Sciatic nerve (tissue), 2 donors: ENCODE results near the gene PSAP. TPM values are rescaled to one million over a fixed set of nuclear protein-coding genes. Genes with fewer than 3 reads are reported as not detected.

Source experiments
- ATAC-seq: fragments of 200-7000 bp; cut with Tn5 transposase; one replicate; pipeline ENCODE4 v1.9.1; 2020; ENCODE audit warnings: mild to moderate bottlenecking, moderate library complexity
- DNase-seq: peaks from one replicate; pipeline ENCODE4 v3.0.0-alpha.2; 2020; ENCODE audit warnings: low spot score
- intact Hi-C: fragments of 100-400 bp; cut with DNase I; formaldehyde crosslinking; loops from one replicate; pipeline ENCODE4 v1.14.2; 2022
- total RNA-seq: library from RNA; stranded (reverse); fragmentation: NEBNext Ultra II Directional; extraction: Animal tissue kit (Norgen Biotek cat#: 25700); gene quantifications from one replicate; pipeline ENCODE4 v1.2.1, GENCODE V29; 2021
- donor health status: DM: no; HTN: no; CAD: no.
- donor health status: DM: no; HTN: no; CAD: no.

The PSAP gene
- total RNA-seq, 1 donor from 2014 or later, result 920 TPM

DNA sequence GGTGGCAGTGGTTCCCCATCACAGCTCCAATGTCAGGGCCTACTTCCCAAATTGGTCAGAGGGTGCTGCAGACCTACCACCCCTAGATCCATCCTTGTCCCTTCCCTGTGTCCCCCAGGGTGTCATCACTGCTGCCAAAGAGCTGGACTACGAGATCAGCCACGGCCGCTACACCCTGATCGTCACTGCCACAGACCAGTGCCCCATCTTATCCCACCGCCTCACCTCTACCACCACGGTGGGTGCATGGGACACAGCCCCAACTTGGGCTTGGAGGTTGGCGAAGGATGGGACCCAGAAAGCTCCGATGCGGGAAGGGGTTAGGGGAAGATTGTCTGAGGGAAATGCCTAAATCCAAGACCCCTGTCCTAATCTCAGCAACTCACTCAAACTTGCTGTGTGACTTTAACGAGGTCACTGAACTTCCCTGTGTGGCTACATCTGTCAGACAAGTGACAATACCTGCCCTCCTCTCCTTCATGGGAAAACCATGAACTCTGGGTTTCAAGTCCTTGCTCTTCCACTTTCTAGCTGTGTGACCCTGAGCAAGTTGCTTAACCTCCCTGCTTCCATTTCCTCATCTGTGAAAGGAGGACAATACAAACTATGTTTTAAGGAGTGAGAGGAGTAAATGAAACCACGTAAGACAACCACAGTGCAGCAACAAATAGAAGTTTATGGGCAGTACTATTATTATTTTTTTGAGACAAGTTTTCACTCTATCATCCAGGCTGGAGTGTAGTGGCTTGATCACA lies 72.8 kb downstream of the PSAP start:
- ATAC-seq (no peak), DNase-seq (peak; percentile 45)
- intact Hi-C loops, result no loop called here

- intact Hi-C loops, result no loop called here
- DNase-seq (peak; percentile 50), ATAC-seq (no peak)
Observed at GRCh38 chr10:71777213-71777985, 73.7 kb downstream of the PSAP start.

DNA sequence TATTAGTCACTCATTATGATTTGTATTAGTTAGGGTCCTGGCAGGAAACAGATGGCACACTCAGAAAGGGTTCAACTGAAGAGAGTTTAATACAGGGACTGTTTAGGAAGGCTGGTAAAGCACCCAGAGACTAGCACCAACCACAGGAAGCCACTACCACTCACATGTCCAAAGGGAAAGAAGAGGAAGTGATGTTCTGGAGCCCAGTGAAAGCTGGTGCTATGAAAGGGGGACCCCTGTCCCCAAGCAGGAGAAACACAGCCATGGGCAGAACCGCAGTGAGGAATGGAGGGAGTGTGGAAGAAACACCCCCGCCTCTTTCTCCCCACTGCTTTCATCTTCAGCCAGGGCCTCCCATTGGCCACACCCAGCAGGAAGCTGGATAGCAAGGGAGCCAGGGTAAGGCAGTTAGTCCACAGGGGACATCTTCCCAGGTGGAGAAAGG lies 74.5 kb downstream of the PSAP start:
- no peak for ATAC-seq
- intact Hi-C loops, result no loop called here
- no peak for DNase-seq

GRCh38 chr10:71774916-71775702 lies 75.9 kb downstream of the PSAP start:
- intact Hi-C loops, result loop anchor here (5.0 kb wide), 1 partner anchor 58 kb away; the partner anchor contains the start of gene C10orf105
- no peak for ATAC-seq
- DNase-seq, result peak; percentile 66

- peak; percentile 83 for ATAC-seq
- DNase-seq, result peak; percentile 95
- intact Hi-C loops, result loop anchor here (5.0 kb wide), 1 partner anchor 56 kb away; the partner anchor contains the start of gene C10orf105
Observed at GRCh38 chr10:71773221-71773971, 77.7 kb downstream of the PSAP start, which contains the start of gene VSIR. TSS of gene VSIR (minus strand) at chr10:71773520. CDS start at chr10:71773439, 81 bp downstream.

- intact Hi-C loops, result loop anchor here (5.0 kb wide), 1 partner anchor 56 kb away; the partner anchor contains the start of gene C10orf105
- DNase-seq (no peak), ATAC-seq (peak; percentile 4)
Observed at GRCh38 chr10:71772832-71773220, 78.2 kb downstream of the PSAP start.

GRCh38 chr10:71771821-71772617 lies 79.0 kb downstream of the PSAP start:
- ATAC-seq, result peak; percentile 71
- intact Hi-C loops, result loop anchor here (5.0 kb wide), 1 partner anchor 55 kb away; the partner anchor contains the start of gene C10orf105

DNA sequence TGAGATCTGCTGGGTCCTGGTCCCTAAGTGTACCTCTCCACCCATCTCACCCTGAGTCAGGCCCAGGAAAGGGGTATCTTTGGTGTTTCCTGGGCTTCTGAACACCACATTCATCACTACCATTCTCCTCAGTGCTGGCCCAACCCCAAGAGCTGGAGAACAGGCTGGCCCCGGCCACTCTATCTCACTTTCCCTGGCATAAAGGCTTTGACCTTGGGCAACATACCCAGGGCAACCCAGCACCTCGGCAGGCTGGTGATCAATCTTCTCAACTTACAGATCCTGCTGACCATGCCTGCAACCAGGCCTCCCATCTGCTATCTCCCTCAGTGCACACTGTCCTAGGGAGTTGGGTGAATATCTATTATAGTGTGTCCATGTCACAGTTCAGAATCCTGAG lies 79.8 kb downstream of the PSAP start:
- ATAC-seq (no peak), DNase-seq (no peak)
- intact Hi-C loops, result loop anchor here (5.0 kb wide), 1 partner anchor 54 kb away; the partner anchor contains the start of gene C10orf105

More at GRCh38 chr10:71771821-71772617, 79.0 kb downstream of the PSAP start:
- peak; percentile 82 for DNase-seq

DNA sequence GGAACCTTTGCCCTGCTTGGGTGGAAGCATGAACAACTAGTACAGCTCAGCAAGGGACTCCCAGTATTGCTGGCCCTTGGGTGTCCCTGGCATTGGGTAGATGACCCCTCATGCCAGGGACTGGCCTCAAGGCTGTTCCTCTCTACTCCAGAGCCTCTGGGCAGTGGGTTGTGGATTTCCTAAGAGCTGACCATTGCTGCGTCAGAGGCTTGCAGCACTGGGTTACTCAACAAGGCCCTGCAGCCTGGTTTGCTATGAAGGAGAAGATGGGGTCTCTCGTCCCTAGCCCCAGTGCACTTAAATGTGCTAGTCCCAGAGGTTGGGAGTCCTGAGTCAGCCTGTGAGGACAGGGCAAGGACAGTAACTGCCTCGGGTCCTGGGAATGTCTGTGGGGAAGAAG lies 80.3 kb downstream of the PSAP start:
- intact Hi-C loops, result loop anchor here (5.0 kb wide), 1 partner anchor 53 kb away; the partner anchor contains the start of gene C10orf105
- no peak for ATAC-seq
- no peak for DNase-seq

DNA sequence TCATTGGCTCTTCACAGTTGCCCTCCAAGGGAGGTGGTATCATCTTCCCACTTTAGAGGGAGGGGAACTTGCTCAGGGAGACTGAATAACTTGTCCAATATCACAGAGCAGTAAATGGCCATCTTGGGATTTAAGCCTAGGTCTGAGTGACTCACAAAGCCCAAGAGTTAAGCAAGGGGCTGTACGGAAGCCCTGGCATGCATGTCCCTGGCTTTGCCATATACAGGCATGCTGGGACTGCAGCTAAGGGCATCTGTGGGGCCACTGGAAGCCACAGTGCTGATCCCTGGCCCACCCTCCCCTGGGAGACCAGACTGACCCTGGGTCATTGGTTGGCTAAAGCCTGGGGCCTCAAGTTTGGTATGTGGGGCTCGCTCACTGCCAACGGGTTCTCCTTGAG lies 80.8 kb downstream of the PSAP start:
- ATAC-seq, result no peak
- DNase-seq, result no peak
- intact Hi-C loops, result loop anchor here (5.0 kb wide), 1 partner anchor 53 kb away; the partner anchor contains the start of gene C10orf105

- no peak for ATAC-seq
- intact Hi-C loops, result no loop called here
Observed at GRCh38 chr10:71769279-71769823, 81.7 kb downstream of the PSAP start.

DNA sequence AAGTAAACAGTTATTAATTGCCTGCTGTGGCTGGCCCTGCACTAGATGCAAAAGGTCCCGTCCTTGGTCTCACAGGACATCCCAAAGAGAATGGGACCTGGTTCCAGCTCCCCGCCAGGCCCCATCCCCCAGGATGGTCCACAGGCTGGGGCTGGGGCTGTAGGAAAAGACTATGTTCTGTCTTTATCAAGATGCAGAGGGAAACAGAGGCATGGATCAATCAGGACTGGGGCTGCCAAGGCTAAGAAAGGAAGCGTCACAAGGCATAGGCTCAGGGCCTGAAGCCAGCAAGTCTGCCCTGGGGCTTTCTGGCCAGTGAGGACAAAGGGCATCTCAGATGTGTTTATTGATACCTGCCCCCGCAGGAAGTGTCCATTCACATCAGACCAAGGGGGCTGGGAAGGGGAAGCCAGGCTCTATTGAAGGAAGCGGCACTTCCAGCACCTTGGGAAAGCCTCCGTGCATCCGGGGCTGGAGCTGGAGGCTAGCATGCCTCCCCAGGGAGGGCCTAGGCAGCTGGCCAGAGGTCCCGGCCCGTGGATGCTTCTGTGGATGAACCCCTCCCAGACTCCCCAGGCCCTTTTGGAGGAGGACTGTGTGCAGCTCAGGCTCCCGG lies 83.5 kb downstream of the PSAP start:
- DNase-seq, result no peak
- intact Hi-C loops, result no loop called here
- ATAC-seq, result peak; percentile 17

More at GRCh38 chr10:71769279-71769823, 81.7 kb downstream of the PSAP start:
- DNase-seq, result no peak

GRCh38 chr10:71766717-71767419 lies 84.2 kb downstream of the PSAP start:
- intact Hi-C loops, result no loop called here
- peak; percentile 81 for ATAC-seq

More at GRCh38 chr10:71766717-71767419, 84.2 kb downstream of the PSAP start:
- DNase-seq, result peak; percentile 83
